GM21423 (cell line): Measurements from ENCODE around the gene DDOST.
A peak's percentile ranks its signal among the peaks of the same experiment; 100 is the strongest.

Experiments used
- ATAC-seq: cut with Tn5 transposase; IDR thresholded peaks from one replicate; pipeline ENCODE4 v1.9.1; 2021; ENCODE audit warnings: mild to moderate bottlenecking, moderate library complexity; ENCODE audit not compliant: unreplicated experiment

Gene DDOST

GRCh38 chr1:20663365-20663764 lies 2.2 kb upstream of the DDOST start:
- ATAC-seq, result no peak

- ATAC-seq, result no peak
Measured at GRCh38 chr1:20662110-20662475, 924 bp upstream of the DDOST start.

- peak; percentile 8 for ATAC-seq
Measured at GRCh38 chr1:20660847-20661206, 342 bp downstream of the DDOST start.

- no peak for ATAC-seq
Measured at GRCh38 chr1:20660363-20660762, 806 bp downstream of the DDOST start.

- ATAC-seq, result no peak
Measured at GRCh38 chr1:20658166-20658915, 2.8 kb downstream of the DDOST start.

- no peak for ATAC-seq
Measured at GRCh38 chr1:20657024-20657423, 4.1 kb downstream of the DDOST start.

- ATAC-seq, result no peak
Measured at GRCh38 chr1:20654104-20654690, 7.0 kb downstream of the DDOST start.

GRCh38 chr1:20652300-20652699 lies 8.9 kb downstream of the DDOST start:
- ATAC-seq, result no peak

- no peak for ATAC-seq
Measured at GRCh38 chr1:20648946-20649345, 12.2 kb downstream of the DDOST start.

GRCh38 chr1:20648438-20648837 lies 12.7 kb downstream of the DDOST start:
- ATAC-seq, result no peak

GRCh38 chr1:20645414-20645813 lies 15.8 kb downstream of the DDOST start:
- no peak for ATAC-seq

GRCh38 chr1:20644416-20644815 lies 16.8 kb downstream of the DDOST start:
- ATAC-seq, result no peak

- no peak for ATAC-seq
Measured at GRCh38 chr1:20643080-20643479, 18.1 kb downstream of the DDOST start.

GRCh38 chr1:20641975-20642374 lies 19.2 kb downstream of the DDOST start:
- ATAC-seq, result no peak

GRCh38 chr1:20640183-20640597 lies 21.0 kb downstream of the DDOST start:
- no peak for ATAC-seq

- no peak for ATAC-seq
Measured at GRCh38 chr1:20636785-20637347, 24.3 kb downstream of the DDOST start.

GRCh38 chr1:20634594-20635084 lies 26.5 kb downstream of the DDOST start:
- ATAC-seq, result no peak

GRCh38 chr1:20634065-20634593 lies 27.0 kb downstream of the DDOST start:
- no peak for ATAC-seq

- ATAC-seq, result peak; percentile 63
Measured at GRCh38 chr1:20633190-20634064, 27.7 kb downstream of the DDOST start, which contains the start of gene PINK1. Gene PINK1, plus strand, starts transcription at chr1:20633458. Its CDS starts 91 bp downstream, at chr1:20633549.

- ATAC-seq, result no peak
Measured at GRCh38 chr1:20632386-20632785, 28.8 kb downstream of the DDOST start.

- ATAC-seq, result no peak
Measured at GRCh38 chr1:20630729-20631128, 30.4 kb downstream of the DDOST start.
